ENCODE measurements around the gene RALGDS.
"Not testable (repeated sequence)": the region's sequence is repeated elsewhere in the genome, so short reads cannot be mapped to it uniquely, and the experiment has no call there.

RALGDS gene

GRCh38 chr9:133063500-133064231 lies 57.4 kb downstream of the RALGDS start:
- DNase-seq: no peak

GRCh38 chr9:133063159-133063499 lies 57.9 kb downstream of the RALGDS start:
- no peak for DNase-seq

- not testable (repeated sequence) for DNase-seq
Observed at GRCh38 chr9:133062569-133062968, 58.5 kb downstream of the RALGDS start.

DNA sequence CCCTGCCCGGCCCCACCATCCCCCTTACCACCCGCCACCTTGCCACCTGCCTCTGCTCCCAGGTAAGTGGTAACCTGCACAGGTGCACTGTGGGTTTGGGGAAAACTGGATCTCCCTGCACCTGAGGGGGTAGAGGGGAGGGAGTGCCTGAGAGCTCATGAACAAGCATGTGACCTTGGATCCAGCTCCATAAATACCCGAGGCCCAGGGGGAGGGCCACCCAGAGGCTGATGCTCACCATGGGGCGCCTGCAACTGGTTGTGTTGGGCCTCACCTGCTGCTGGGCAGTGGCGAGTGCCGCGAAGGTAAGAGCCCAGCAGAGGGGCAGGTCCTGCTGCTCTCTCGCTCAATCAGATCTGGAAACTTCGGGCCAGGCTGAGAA lies 59.3 kb downstream of the RALGDS start, which contains the start of gene CEL:
Gene CEL, plus strand, starts transcription at position 218 of the 382 bp plus-strand sequence. Its CDS starts 22 bp downstream, at position 240.
- DNase-seq: not testable (repeated sequence)

- DNase-seq: not testable (repeated sequence)
Observed at GRCh38 chr9:133061019-133061763, 59.8 kb downstream of the RALGDS start.

- DNase-seq: no peak
Observed at GRCh38 chr9:133060417-133060841, 60.6 kb downstream of the RALGDS start.

DNA sequence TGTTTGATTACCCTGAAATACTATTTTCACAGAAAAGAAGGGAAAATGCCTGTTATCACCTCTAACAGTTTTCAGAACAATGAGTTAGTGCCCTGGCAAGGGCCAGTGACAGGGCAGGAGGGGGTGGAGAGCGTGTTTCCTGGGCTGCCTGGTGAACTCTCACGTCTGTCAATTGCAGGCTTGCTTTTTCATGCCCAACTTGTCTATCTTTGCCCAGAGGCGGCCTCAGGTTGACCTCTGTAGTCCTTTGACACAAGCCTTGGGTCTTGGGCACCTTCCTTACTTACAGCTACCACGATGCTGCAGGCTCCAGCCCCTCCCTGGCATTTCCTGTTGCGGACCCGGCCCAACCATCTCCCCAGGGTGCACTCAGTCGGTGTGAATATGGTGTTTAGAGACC lies 61.4 kb downstream of the RALGDS start:
- no peak for DNase-seq

DNA sequence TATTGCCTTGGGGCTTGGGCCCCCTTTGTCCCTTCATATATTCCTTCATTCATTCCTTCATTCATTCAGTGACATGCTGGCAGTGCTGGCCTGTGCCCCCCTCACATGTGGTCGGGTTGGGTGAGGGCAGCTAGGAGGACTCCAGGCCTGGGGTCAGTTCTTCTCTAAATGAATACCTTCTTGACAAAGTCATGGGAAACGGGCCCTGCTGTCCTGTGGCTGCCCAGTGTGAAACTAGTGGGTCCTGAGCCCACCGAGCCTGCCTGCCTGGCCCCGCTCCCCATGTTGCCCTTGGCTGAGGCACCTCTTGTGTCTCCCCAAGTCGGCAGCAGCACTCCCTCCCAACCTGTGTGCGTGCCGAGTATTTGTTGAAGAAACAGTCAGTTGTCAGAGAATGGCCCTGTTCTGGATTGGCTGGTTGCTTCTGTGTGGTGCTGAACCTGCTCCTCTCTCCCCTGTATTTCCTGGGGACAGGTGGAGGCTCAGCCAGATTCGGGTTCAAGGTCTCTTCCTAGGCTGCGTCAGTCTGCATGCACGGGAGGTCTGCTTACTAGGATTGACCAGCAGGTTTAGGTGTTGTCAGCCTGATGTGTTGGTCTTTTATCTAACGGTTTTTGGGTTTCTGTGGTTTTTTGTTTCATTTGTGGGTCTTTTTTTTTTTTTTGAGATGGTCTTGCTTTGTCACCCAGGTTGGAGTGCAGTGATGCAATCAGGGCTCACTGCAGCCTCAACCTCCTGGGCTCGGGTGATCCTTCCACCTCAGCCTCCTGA lies 62.3 kb downstream of the RALGDS start:
- DNase-seq: no peak

GRCh38 chr9:133058071-133058470 lies 63.0 kb downstream of the RALGDS start:
- no peak for DNase-seq

GRCh38 chr9:133057553-133057952 lies 63.5 kb downstream of the RALGDS start:
- no peak for DNase-seq

GRCh38 chr9:133057006-133057405 lies 64.0 kb downstream of the RALGDS start:
- no peak for DNase-seq

DNA sequence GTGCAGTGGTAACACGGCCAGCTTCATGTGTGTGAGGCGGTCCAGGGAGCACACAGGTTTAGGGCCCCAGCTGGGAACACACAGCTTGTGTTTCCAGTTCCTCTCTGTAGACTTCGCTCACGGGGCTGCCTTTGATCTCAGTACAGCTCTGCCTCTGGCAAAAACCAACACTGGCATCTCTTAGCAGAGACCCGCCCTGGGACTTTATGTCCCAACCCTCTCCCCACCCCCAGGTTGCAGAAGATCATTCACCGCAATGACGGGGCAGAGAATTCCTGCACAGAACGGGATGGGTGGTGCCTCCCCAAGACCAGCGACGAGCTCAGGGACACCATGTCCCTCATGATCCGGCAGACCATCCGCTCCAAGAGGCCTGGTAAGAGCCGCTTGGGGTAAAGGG lies 64.5 kb downstream of the RALGDS start:
- DNase-seq: no peak

DNA sequence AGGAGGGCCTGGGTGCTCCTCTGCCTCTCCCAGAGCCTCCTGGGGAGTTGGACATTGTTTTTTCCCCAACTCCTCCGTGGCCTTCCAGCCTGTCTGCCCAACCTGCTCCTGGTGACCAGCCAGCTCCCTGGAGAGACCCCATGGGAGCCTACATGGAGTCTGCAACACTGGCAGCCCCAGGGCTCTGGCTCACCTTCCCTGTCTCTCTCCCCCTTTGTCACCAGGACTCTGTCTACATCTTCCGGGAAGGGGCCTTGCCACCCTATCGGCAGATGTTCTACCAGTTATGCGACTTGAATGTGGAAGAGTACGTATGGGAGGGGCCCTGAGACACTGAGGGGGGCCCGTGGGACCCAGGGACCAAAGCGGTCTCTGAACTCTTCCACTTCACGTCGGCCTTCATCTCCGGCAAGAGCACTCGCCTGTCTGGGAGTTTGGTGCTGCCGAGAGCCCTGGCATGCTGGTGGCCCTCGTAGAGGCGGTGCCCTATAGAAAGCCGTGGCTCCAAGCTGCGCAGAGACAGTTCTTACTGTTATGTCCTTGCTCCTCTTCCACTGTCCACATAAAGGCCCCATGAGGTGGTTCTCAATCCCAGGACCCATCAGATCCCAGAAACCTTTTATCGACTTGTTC lies 65.1 kb downstream of the RALGDS start:
- no peak for DNase-seq

DNA sequence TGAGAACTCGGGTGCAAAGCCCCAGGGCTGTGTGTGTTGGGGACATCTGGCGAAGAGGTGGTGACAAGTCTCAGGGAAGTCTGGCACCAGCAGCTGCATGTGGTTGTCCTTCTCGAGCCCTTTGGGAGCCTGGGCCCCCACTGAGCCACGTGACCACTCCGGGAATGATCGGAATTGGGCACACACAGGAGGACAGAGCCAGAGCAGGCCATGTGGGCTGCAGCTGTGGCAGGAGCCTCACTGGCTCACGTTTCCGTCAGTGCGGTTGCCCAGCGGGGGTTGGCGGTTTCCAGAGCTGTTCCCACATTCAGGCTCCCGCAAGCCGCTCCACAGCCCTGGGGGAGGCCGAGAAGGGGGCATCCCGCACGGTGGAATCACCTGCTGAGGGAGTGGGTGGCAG lies 66.1 kb downstream of the RALGDS start:
- DNase-seq: no peak

- no peak for DNase-seq
Observed at GRCh38 chr9:133054194-133054890, 66.7 kb downstream of the RALGDS start.

- no peak for DNase-seq
Observed at GRCh38 chr9:133051966-133052539, 69.0 kb downstream of the RALGDS start.

GRCh38 chr9:133051281-133051900 lies 69.6 kb downstream of the RALGDS start:
- DNase-seq: no peak

DNA sequence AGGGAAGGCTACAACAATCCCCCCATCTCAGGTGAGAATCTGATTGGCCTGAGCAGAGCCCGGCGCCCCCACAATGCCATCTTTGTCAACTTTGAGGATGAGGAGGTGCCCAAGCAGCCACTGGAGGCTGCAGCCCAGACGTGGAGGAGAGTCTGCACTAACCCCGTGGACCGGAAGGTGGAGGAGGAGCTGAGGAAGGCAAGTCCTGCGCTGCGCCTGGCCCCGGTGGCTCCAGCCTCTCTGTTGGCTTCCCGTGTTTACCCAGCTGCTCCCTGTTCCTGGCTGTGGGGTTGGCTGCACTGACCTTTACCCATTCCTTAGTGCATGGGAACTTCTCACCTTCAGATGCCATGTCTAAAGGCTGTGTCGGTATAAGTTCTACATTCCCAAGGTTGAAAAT lies 70.3 kb downstream of the RALGDS start:
- no peak for DNase-seq

GRCh38 chr9:133050142-133050541 lies 70.9 kb downstream of the RALGDS start:
- DNase-seq: no peak

- DNase-seq: no peak
Observed at GRCh38 chr9:133049043-133049442, 72.0 kb downstream of the RALGDS start.

- DNase-seq: no peak
Observed at GRCh38 chr9:133048595-133048994, 72.4 kb downstream of the RALGDS start.

Data from SIG-M5 (cell line).